ENCODE measurements around the gene MAP4.

The MAP4 gene

GRCh38 chr3:47971081-47971480 is 45.1 kb downstream of the MAP4 start:
- DNase-seq (no peak), ATAC-seq (no peak)

DNA sequence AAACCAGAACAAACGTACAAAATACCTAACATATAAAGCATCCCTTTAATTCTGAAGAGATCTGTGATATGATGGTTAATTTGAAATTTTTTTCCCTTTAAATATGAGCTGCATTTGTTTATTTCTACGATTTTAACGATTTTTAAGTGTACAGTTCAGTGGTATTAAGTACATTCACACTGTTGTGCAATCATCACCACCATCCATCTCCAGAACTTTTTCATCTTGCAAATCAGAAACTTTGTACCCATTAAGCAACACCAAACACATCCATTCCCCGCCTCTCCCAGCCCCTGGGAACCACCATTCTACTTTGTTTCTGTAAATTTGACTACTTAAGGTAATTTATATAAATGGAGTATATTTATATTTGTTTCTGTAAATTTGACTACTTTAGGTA is 51.5 kb downstream of the MAP4 start:
- ATAC-seq: no peak

DNA sequence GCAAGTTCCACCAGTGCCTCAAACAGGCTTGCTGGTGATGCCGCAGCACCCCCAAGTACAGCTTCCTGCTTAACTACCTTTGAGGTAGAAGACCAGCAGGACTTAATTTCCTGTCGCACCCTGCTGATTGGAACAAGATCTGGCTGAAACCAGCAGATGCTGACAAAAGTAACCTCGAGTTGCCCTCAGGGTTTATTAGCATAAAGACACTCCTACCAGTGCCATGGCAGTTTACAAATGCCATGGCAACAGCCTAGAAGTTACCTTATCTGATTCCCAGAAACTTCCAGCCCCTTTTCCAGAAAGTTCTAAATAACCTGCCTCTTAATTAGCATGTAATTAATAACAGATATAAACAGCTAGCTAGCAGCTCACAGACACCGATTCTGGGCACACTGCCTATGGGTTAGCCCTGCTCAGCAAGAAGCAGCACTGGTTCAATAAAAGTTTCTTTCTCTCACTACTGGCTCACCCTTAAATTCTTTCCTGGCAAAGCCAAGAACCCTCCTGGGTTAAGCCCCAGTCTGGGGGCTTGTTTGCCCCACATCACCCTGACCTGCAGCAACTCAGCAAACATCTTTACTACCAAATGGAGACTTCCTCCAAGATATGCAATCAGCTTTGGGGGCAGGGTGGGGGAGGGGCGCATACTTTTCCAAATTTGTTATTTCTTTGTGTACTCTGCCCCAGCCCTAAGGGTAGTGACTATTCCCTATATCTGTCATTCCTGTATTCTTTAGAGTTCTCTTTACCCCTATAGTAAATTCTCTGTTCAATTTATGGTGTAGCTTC is 54.2 kb downstream of the MAP4 start:
- ATAC-seq (no peak), DNase-seq (no peak)

More for the DNA sequence above, 51.5 kb downstream of the MAP4 start:
- no peak for DNase-seq

DNA sequence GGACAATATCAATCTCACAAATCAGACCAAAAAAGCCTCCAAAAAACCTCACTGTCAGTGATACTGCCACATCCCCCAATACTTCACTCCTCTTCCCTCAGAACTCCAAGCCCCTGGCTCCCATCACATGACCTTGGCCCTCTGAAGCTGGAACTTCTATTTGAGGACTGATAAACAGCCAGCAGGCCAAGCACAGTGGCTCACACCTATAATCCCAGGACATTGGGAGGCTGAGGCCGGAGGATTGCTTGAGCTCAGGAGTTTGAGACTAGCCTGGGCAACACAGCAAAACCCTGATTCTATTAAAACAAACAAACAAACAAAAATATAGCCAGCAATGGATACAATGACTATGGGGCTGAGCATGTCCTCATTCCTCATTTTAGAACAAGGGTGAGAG is 55.2 kb downstream of the MAP4 start:
- DNase-seq (no peak), ATAC-seq (no peak)

DNA sequence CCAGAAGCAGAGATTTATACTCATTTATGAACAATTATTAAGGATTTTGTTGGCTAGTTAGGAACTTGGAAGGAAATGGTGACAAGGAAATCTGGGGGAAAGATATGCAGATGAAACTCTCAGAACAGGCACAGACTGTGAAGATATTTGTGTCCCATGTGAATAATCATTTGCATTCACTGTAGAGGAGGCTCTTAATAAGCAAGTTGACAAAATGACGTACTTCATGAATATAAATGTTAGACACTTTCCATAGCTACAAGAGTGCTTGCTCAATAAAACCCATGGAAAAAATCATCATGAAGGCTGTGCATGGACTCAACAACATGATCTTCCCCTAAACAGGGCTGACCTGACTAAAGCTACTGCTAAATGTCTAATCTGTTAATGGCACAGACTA is 59.7 kb downstream of the MAP4 start:
- ATAC-seq (no peak), DNase-seq (no peak)

DNA sequence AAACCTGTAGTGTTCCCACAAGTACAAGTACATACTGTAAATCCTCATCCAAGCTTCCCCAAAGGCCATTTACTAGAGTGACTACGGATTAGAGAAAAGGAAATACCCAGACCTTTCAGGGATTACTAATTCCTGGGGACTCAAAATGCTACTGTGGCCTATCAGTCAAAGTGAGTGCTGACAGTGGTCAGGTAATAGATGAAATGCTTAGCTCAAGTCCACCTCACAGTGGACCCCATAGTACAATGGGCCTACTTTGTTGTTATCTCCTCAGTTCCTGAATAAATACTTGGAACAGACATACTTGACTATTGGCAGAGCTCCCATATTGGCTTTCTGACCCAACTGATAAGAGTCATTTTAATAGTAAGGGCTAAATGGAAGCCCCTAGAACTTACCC is 61.6 kb downstream of the MAP4 start:
- DNase-seq (no peak), ATAC-seq (no peak)

DNA sequence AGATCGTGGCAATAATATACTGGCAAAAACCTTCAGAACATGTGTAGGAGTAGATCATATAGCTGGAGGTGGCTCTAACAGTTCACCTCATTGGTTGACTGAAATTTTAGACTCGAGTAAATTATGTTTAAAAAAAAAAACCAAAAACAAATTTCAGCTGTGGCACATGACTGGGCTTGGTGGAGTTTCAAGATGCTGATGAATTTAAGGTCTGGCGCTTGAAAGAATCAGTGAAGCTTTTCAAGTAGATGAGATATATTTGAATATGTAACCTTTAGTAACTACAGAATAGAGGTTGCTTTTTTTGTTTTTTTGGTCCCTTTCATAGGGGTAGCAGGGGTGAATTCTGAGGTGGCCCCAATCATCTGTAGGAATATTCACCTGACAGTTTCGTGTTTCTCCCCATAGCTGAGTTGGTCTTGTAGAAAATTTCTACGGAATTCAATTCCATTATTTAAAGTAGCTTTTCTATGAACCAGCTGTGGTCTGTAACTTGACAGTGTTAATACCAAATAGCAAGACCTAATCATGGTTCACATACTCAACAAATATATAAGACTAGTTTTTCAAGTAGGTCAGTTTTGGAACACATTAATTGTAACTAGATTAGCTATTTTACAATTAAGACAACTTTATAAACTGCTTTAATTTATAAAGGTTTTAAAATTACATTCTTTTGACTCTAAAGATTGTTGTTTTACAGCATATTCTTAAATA is 65.6 kb downstream of the MAP4 start:
- DNase-seq (no peak), ATAC-seq (no peak)

DNA sequence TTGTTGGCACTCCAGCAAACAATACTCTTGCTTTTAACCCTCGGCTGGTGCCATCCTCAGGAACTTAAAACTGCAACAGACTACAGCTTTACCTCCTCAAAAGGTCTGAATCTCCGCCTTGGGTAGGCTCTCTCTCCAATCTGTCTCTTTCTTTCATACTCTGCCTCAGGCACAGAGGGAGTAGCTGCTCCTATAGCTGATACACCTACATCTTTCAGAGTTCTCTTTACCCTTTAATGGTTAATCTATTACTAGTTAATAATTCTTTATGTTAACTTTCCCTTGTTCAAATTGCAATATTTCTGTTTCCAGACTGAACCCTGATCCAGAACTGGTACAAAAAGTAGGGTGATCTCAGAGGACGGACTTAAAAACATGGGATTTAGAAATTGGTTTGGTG is 66.2 kb downstream of the MAP4 start:
- no peak for DNase-seq
- no peak for ATAC-seq

GRCh38 chr3:47940232-47940631 is 76.0 kb downstream of the MAP4 start:
- ATAC-seq: no peak
- no peak for DNase-seq

GRCh38 chr3:47932421-47932820 is 83.8 kb downstream of the MAP4 start:
- no peak for ATAC-seq
- no peak for DNase-seq

DNA sequence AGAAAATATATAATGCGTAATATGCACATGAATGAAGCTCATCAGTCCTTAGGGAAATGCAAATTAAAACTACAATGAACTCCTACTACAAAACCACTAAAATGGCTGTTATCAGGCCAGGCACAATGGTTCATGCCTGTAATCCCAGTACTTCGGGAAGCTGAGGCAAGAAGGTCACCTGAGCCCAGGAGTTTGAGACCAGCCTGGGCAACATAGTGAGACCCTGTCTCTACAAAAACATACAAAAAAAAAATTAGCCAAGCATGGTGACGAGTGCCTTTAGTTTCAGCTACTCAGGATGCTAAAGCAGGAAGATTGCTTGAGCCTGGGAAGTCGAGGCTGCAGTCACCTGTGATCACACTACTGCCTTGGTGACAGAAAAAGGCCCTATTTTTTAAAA is 85.2 kb downstream of the MAP4 start:
- ATAC-seq (no peak), DNase-seq (no peak)

GRCh38 chr3:47916696-47917095 is 99.5 kb downstream of the MAP4 start:
- ATAC-seq (no peak), DNase-seq (no peak)

GRCh38 chr3:47916201-47916600 is 100.0 kb downstream of the MAP4 start:
- DNase-seq: no peak
- ATAC-seq: no peak

DNA sequence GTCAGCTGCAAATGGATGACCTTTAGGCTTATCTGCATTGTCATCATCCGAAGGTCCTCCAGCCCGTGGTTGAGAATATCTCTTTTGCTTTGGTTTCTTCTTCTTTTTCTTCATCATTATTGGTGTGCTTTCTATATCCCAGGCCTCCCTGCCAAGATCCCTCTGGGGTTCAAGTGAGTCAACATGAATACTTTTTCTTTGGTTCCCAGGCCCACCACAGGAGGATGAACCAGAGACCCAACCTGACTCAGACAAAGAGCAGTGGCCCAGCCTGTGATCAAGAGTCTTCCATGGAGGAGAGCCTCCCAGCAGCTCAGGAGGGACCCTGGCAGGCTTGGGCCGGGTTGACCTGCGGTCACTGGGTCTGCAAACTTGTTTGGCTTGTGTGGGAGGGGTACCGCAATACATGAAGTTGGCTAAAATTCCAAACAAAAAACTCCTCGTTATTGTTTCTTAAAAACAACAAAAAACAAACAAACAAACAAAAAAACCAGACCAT is 104.2 kb downstream of the MAP4 start:
- no peak for DNase-seq
- no peak for ATAC-seq

- ATAC-seq: no peak
- DNase-seq: no peak
Measured at GRCh38 chr3:47910777-47911440, 105.3 kb downstream of the MAP4 start.

DNA sequence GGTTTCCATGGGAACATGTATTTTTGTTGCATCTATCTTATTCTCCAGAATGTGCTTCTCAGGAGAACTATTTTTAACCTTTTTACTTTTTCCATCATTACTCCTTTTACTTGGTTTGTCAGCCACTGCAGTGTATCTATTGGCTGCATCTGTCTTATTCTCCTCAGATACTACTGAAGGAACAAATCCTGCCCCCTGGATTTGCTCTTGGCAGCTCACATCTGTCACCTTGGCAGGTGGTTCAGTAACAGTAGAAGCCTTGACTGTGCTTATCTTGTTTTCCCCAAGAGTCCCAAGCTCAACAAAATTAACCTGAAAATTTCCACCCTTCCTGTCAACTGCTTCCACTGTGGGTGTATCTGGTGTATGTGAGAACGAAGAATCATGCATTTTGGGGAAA is 106.0 kb downstream of the MAP4 start:
- ATAC-seq (no peak), DNase-seq (no peak)

- no peak for DNase-seq
- no peak for ATAC-seq
Measured at GRCh38 chr3:47909607-47910006, 106.6 kb downstream of the MAP4 start.

DNA sequence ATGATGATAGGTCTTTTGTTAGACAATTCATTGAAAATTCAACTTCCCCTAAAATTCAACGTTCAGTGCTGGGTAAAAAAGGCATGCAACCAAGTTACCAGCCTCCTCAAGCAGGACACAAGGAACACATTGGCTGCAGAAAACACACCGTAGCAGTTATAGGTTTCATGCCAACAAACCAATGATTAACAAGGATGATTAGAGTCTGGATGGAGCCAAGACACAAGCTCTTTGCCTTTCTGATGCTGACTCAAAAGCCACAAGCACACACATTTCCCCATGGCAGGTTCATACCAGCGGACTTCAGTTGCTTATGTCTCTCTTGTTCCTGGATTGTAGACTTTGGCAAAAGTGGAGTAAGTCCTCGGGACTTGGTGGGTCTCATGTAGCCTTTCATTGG is 107.5 kb downstream of the MAP4 start:
- no peak for ATAC-seq
- DNase-seq: no peak

DNA sequence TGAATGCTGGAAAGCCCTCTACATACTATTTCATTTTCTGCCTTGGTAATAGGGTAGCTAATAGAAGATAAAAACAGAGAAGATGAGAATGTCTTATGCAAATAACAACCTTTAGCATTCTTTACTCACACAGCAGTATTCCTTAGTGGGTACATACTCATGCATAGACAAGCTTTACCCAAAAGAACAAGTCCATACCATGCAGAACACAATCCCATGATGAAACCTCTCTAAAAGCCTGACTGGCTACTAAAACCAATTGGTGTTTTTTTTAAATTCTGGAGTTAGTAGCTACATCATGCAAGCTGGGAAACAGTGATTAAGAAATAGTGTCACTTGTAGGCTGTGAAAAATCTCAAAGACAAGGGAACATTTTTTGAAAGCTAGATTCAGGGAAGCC is 108.4 kb downstream of the MAP4 start:
- no peak for ATAC-seq
- no peak for DNase-seq

DNA sequence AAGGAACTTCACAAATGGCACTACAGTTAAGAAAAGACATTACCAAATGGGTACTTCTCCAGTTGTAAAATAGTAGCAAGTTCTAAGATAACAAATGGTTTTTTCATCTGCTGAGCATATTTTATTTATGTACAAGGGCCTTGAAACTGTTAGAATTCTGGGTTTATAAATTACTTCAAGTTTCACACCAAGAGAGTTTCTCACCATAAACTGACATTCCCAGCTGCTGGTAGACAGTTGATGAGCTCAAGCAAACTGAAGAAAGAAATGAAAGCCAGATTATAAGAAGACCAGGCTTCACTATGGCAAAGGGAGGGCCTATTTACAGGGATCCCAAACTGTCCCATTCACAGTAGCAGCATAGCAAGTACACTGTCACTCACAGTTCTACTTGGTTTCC is 113.5 kb downstream of the MAP4 start:
- no peak for ATAC-seq

GRCh38 chr3:47901280-47901833 is 114.9 kb downstream of the MAP4 start:
- no peak for ATAC-seq
- DNase-seq: no peak

More for the DNA sequence above, 113.5 kb downstream of the MAP4 start:
- DNase-seq: no peak

DNA sequence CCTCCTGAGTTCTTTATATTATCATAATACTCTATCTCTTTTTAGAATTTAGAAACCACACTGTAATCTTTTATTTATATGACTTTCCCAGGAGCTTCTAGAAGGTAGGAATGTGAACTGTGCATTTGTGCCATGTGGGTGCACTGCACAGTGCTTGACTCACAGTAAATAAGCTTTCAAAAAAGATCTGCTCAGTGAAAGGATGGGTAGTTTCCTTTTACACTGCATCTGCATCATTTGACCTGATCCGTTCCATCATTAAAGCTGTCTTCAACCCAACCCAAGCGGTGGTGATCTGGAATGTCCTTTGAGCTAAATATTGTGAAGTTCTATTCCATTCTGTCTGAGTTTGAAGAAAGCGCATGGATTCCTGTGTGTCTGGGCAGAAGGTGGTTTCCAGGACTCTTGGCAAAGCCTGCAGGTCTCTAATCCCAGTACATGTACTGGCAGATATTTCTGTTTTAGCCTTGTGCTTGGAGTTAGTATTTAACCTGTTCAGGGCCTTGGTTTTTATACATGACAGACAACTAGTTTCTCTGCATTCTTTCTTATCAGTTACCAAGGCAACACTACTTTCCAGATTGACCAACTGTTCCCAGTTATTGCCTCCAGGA is 116.6 kb downstream of the MAP4 start:
- DNase-seq: no peak

More for the DNA sequence above, 116.6 kb downstream of the MAP4 start:
- no peak for ATAC-seq

Data from stimulated activated naive CD8-positive, alpha-beta T cell treated with anti-CD3 and anti-CD28 coated beads, Interleukin-15, Interleukin-2, amounts not matched to agents 100 U/mL and 50 U/mL, for 24 hours (primary cell).